Measurements from ENCODE around the gene RFT1.

RFT1 gene

GRCh38 chr3:53082736-53083135 lies 47.5 kb downstream of the RFT1 start:
- H3K27ac ChIP-seq (ENCODE audit: low read depth, low read length, severe bottlenecking) = no peak overlapping the region
- no peaks in the 10 kb centered on the region for H3K36me3 ChIP-seq (ENCODE audit: control insufficient read depth, insufficient read depth, low read length)
- H3K4me1 ChIP-seq (ENCODE audit: control insufficient read depth, insufficient read depth, low read length, poor library complexity, severe bottlenecking) = no peaks in the 10 kb centered on the region
- H3K4me3 ChIP-seq (ENCODE audit: extremely low read depth, insufficient read depth, low read length, poor library complexity, severe bottlenecking) = no peak overlapping the region
- no peaks in the 10 kb centered on the region for H3K9me3 ChIP-seq (ENCODE audit: control insufficient read depth, low read length)
- WGBS, 2 experiments (ENCODE audit: insufficient coverage in 2 of 2) = 86 to 88% methylated on average over 6 to 8 of the region's 8 CpGs

GRCh38 chr3:53081318-53081717 lies 48.9 kb downstream of the RFT1 start:
- no peaks in the 10 kb centered on the region for H3K4me1 ChIP-seq (ENCODE audit: control insufficient read depth, insufficient read depth, low read length, poor library complexity, severe bottlenecking)
- no peaks in the 10 kb centered on the region for H3K9me3 ChIP-seq (ENCODE audit: control insufficient read depth, low read length)
- 79 to 84% methylated on average over 2 to 4 of the region's 5 CpGs for WGBS, 2 experiments (ENCODE audit: insufficient coverage in 2 of 2)
- H3K4me3 ChIP-seq (ENCODE audit: extremely low read depth, insufficient read depth, low read length, poor library complexity, severe bottlenecking) = no peak overlapping the region
- H3K27ac ChIP-seq (ENCODE audit: low read depth, low read length, severe bottlenecking) = no peak overlapping the region
- no peaks in the 10 kb centered on the region for H3K36me3 ChIP-seq (ENCODE audit: control insufficient read depth, insufficient read depth, low read length)

DNA sequence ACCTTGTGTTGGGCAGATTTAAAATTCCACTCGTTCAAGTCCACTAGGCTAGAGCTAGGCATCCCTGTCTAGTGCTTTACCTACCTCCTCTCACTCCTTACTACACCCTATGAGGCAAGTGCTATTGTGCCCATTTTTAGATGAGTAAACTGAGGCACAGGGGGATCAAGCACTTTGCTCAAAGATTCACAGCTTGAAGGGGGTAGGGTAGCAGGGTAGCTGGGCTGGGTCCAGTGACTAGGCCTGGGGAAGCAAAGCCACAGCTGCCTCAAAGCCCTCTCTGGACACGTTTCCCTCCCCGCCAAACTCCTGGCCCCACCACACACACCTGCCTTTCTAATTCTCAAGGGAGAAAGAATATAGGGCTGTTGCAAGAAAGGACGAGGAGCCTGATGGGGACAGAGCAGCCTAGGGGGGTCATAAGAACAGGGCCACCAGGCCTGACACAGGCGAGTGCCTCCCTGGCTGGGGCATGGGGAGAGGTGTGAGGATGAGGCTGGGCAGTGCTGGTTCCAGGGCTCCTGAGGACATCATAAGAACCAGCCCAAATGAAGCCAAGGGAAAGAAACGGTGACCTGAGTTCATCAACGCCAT lies 49.5 kb downstream of the RFT1 start:
- no peak overlapping the region for H3K4me3 ChIP-seq (ENCODE audit: extremely low read depth, insufficient read depth, low read length, poor library complexity, severe bottlenecking)
- no peaks in the 10 kb centered on the region for H3K36me3 ChIP-seq (ENCODE audit: control insufficient read depth, insufficient read depth, low read length)
- WGBS, 2 experiments (ENCODE audit: insufficient coverage in 2 of 2) = 78 to 100% methylated on average over 3 of the region's 7 CpGs
- H3K27ac ChIP-seq (ENCODE audit: low read depth, low read length, severe bottlenecking) = no peak overlapping the region
- no peaks in the 10 kb centered on the region for H3K4me1 ChIP-seq (ENCODE audit: control insufficient read depth, insufficient read depth, low read length, poor library complexity, severe bottlenecking)
- no peaks in the 10 kb centered on the region for H3K9me3 ChIP-seq (ENCODE audit: control insufficient read depth, low read length)

DNA sequence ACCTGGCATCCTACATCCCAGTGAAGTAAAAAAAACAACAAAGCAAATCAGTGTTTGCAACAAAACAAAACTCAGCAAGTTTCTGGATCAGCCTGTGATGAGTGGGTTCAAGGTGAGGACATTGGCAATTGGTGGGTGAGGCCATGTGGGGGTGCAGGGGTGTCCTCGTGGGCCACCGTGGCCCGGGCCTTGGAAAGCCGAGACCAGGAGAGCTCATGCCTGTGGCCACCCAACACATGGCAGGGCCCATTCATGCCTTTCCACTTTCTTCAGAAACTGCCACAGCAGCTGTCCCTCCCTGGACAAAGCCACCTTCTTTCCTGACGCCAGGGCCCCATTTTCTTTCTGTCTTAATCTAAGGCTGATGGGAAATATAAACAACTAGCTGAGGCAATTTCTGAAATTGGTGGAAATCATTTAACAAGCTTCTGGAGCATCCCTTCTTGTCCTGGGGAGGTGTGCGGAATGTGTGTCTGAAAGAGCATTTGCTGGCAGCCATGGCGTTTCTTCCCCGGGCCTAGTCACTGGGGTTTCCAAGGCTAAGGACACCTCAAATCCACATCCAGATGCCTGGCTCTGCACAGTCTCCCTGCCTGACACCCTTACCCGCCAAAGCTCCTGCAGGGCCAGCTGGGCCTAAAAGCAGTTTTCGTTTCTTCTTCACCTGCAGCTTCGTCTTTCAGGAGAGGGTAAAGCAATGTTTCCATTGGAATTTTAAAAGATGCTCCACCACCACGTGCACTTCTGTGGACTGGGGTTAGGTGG lies 50.3 kb downstream of the RFT1 start:
- no peak overlapping the region for H3K4me3 ChIP-seq (ENCODE audit: extremely low read depth, insufficient read depth, low read length, poor library complexity, severe bottlenecking)
- H3K27ac ChIP-seq (ENCODE audit: low read depth, low read length, severe bottlenecking) = no peak overlapping the region
- no peaks in the 10 kb centered on the region for H3K36me3 ChIP-seq (ENCODE audit: control insufficient read depth, insufficient read depth, low read length)
- H3K4me1 ChIP-seq (ENCODE audit: control insufficient read depth, insufficient read depth, low read length, poor library complexity, severe bottlenecking) = no peaks in the 10 kb centered on the region
- H3K9me3 ChIP-seq (ENCODE audit: control insufficient read depth, low read length) = no peaks in the 10 kb centered on the region
- 89 to 90% methylated on average over 6 to 11 of the region's 12 CpGs for WGBS, 2 experiments (ENCODE audit: insufficient coverage in 2 of 2)

GRCh38 chr3:53079147-53079546 lies 51.1 kb downstream of the RFT1 start:
- H3K4me1 ChIP-seq (ENCODE audit: control insufficient read depth, insufficient read depth, low read length, poor library complexity, severe bottlenecking) = no peaks in the 10 kb centered on the region
- H3K9me3 ChIP-seq (ENCODE audit: control insufficient read depth, low read length) = no peaks in the 10 kb centered on the region
- H3K27ac ChIP-seq (ENCODE audit: low read depth, low read length, severe bottlenecking) = no peak overlapping the region
- H3K36me3 ChIP-seq (ENCODE audit: control insufficient read depth, insufficient read depth, low read length) = no peaks in the 10 kb centered on the region
- H3K4me3 ChIP-seq (ENCODE audit: extremely low read depth, insufficient read depth, low read length, poor library complexity, severe bottlenecking) = no peak overlapping the region
- 87 to 92% methylated on average over 4 to 5 of the region's 6 CpGs for WGBS, 2 experiments (ENCODE audit: insufficient coverage in 2 of 2)

DNA sequence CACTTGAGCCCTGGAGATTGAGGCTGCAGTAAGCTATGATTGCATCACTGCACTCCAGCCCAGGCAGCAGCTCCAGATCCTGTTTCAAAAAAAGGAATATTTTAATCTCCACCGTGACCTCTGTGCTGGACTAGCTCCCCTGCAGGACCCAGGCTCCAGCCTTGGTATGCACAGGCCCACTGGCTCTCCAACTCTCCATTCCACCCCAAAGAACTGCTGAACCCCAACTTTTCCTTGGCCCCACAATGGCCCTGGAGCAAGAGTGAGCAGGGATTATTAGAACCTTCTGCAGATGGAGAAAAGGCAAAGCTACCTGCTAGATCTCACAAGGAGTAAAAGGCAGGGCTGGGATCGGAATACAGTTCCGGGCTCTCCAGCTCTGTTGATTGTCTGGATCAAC lies 51.6 kb downstream of the RFT1 start:
- no peak overlapping the region for H3K27ac ChIP-seq (ENCODE audit: low read depth, low read length, severe bottlenecking)
- no peaks in the 10 kb centered on the region for H3K9me3 ChIP-seq (ENCODE audit: control insufficient read depth, low read length)
- WGBS, 2 experiments (ENCODE audit: insufficient coverage in 2 of 2) = 91 to 92% methylated on average over 3 of the region's 3 CpGs
- H3K36me3 ChIP-seq (ENCODE audit: control insufficient read depth, insufficient read depth, low read length) = no peaks in the 10 kb centered on the region
- no peak overlapping the region for H3K4me3 ChIP-seq (ENCODE audit: extremely low read depth, insufficient read depth, low read length, poor library complexity, severe bottlenecking)
- no peaks in the 10 kb centered on the region for H3K4me1 ChIP-seq (ENCODE audit: control insufficient read depth, insufficient read depth, low read length, poor library complexity, severe bottlenecking)

- H3K9me3 ChIP-seq (ENCODE audit: control insufficient read depth, low read length) = no peaks in the 10 kb centered on the region
- H3K27ac ChIP-seq (ENCODE audit: low read depth, low read length, severe bottlenecking) = no peak overlapping the region
- peaks cover 3% of the 10 kb centered on the region for H3K4me1 ChIP-seq (ENCODE audit: control insufficient read depth, insufficient read depth, low read length, poor library complexity, severe bottlenecking)
- no peak overlapping the region for H3K4me3 ChIP-seq (ENCODE audit: extremely low read depth, insufficient read depth, low read length, poor library complexity, severe bottlenecking)
- WGBS, 2 experiments (ENCODE audit: insufficient coverage in 2 of 2) = 89 to 90% methylated on average over 6 to 10 of the region's 10 CpGs
- H3K36me3 ChIP-seq (ENCODE audit: control insufficient read depth, insufficient read depth, low read length) = no peaks in the 10 kb centered on the region
Measured at GRCh38 chr3:53077476-53078220, 52.6 kb downstream of the RFT1 start.

DNA sequence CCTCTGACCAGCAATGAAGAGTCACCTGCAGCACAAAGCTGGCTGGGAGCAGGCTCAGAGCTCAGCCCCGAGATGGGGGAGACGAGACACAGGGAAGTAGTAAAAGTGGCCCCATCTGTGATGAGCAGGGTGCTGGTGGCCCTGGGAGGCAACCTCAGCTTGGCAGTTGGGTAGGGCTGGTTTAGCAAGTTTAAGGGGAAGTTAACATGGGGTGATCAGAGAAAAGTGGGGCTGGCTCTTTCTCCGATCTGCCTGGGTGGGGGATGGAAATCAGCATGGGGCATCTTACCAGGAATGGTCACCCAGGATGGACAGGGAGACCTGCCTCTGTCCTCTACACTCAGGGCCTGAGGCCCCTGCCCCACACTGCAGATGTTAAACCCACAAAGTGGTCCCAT lies 54.5 kb downstream of the RFT1 start:
- Histone ChIP-seq H3K4me1 (ENCODE audit: control insufficient read depth, insufficient read depth, low read length, poor library complexity, severe bottlenecking) (peaks cover 3% of the 10 kb centered on the region), H3K4me3 (ENCODE audit: extremely low read depth, insufficient read depth, low read length, poor library complexity, severe bottlenecking) (no peak overlapping the region), H3K36me3 (ENCODE audit: control insufficient read depth, insufficient read depth, low read length) (no peaks in the 10 kb centered on the region), H3K9me3 (ENCODE audit: control insufficient read depth, low read length) (no peaks in the 10 kb centered on the region), H3K27ac (ENCODE audit: low read depth, low read length, severe bottlenecking) (no peak overlapping the region)
- WGBS, 2 experiments (ENCODE audit: insufficient coverage in 2 of 2) = 84 to 92% methylated on average over 3 of the region's 3 CpGs

- Histone ChIP-seq H3K36me3 (ENCODE audit: control insufficient read depth, insufficient read depth, low read length) (no peaks in the 10 kb centered on the region), H3K27ac (ENCODE audit: low read depth, low read length, severe bottlenecking) (no peak overlapping the region), H3K9me3 (ENCODE audit: control insufficient read depth, low read length) (no peaks in the 10 kb centered on the region), H3K4me1 (ENCODE audit: control insufficient read depth, insufficient read depth, low read length, poor library complexity, severe bottlenecking) (peaks cover 3% of the 10 kb centered on the region), H3K4me3 (ENCODE audit: extremely low read depth, insufficient read depth, low read length, poor library complexity, severe bottlenecking) (no peak overlapping the region)
- 96 to 97% methylated on average over 5 to 6 of the region's 9 CpGs for WGBS, 2 experiments (ENCODE audit: insufficient coverage in 2 of 2)
Measured at GRCh38 chr3:53074761-53075742, 55.2 kb downstream of the RFT1 start.

DNA sequence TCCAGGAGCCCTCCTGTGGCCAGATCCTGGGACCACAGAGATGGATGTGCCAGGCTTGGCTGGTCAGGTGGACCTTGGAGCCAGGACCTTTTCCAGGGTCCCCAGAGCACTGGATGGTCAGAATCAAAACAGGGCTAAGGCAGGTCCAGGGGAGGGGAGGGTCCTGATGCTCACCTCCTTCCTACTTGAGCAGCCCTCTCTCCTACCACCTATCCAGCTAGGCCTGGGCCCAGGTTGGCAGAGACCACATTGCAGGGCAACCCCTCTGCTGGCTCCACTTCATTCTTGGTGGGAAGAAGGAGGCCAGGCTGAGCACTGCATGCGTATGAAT lies 55.9 kb downstream of the RFT1 start:
- WGBS, 2 experiments (ENCODE audit: insufficient coverage in 2 of 2) = 83 to 100% methylated on average over 1 of the region's 1 CpG
- Histone ChIP-seq H3K9me3 (ENCODE audit: control insufficient read depth, low read length) (no peaks in the 10 kb centered on the region), H3K27ac (ENCODE audit: low read depth, low read length, severe bottlenecking) (no peak overlapping the region), H3K36me3 (ENCODE audit: control insufficient read depth, insufficient read depth, low read length) (no peaks in the 10 kb centered on the region), H3K4me1 (ENCODE audit: control insufficient read depth, insufficient read depth, low read length, poor library complexity, severe bottlenecking) (peaks cover 3% of the 10 kb centered on the region), H3K4me3 (ENCODE audit: extremely low read depth, insufficient read depth, low read length, poor library complexity, severe bottlenecking) (no peak overlapping the region)

Measured in mesodermal cell (in vitro differentiated cells).